AG09309 (cell line): Measurements from ENCODE around the gene HPRT1.

Experiments
- DNase-seq: peaks from one replicate; pipeline ENCODE4 v3.0.0-alpha.2; 2010; ENCODE audit warnings: low read depth
- H3K4me3 ChIP-seq: 2 replicates; pipeline ENCODE4 v1.5.1; 2011; ENCODE audit warnings: mild to moderate bottlenecking, low read depth, low read length, moderate library complexity; ENCODE audit not compliant: control insufficient read depth
- CTCF ChIP-seq: IDR thresholded peaks from 2 replicates; pipeline ENCODE4 v1.5.1; 2011; ENCODE audit warnings: mild to moderate bottlenecking, low read depth, low read length, inconsistent platforms; ENCODE audit not compliant: insufficient read depth, control insufficient read depth; ENCODE audit errors: missing control alignments

HPRT1 gene

DNA sequence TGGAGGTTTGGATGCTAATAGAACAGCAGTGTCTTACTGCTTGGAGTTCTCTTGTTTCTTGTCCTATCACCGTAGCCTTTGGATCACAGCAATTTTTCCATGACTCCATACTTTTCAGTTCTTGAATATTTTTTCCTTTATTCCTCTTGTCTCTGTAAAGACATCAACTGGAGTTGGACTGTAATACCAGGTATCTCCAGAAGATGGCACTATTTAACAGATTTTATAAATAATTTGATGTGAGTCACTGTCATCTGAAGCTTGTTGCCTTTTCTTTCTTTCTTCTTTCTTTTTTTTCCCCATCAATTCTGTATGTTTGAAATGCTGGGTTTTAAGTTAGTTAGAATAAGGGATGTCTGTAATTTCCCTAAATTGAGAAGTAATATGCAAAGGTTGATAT lies 24.1 kb downstream of the HPRT1 start:
- no peak overlapping the region for H3K4me3 ChIP-seq
- peak; percentile 46 for TF ChIP-seq CTCF
- no peak for DNase-seq

GRCh38 chrX:134501941-134502340 lies 42.0 kb downstream of the HPRT1 start:
- no peak for TF ChIP-seq CTCF
- no peak overlapping the region for H3K4me3 ChIP-seq
- no peak for DNase-seq

DNA sequence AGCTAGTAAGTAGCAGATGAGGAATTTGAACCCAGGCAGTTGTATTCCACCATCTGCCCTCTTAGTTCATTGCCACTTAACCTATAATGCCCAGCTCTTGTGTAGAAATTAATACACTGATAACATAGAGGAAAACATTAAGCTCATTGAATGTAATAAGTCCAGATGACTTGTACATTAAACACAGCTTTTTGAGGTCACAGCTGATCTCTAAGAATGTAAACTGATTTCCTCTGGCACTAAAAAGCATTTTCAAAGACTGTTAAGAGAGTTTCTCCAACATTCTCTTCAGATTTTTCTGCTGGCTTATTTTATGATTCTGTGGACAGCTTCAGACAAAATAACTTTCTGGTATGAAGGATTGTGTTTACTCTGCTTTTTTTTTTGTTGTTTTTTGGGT lies 42.7 kb downstream of the HPRT1 start:
- DNase-seq: no peak
- H3K4me3 ChIP-seq: no peak overlapping the region
- no peak for TF ChIP-seq CTCF

- no peak for DNase-seq
- no peak for TF ChIP-seq CTCF
- H3K4me3 ChIP-seq: no peak overlapping the region
These were observed 52.6 kb downstream of the HPRT1 start for GRCh38 chrX:134512566-134512965.

DNA sequence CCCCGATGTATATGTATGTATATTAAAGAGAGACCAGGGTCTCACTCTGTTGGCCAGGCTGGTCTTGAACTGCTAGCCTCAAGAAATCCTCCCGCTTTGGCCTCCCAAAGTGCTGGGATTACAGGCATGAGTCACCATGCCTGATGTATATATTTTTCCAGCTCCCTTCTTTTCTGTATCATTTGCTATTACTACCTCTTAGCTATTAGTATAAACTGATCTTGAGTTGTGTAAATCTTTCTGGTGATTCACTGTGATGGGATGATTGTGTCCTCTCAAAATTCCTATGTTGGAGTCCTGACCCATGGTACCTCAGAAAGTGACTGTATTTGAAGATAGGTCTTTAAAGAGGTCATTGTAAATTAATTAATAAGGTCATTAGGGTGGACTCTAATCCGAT lies 53.1 kb downstream of the HPRT1 start:
- TF ChIP-seq CTCF: no peak
- H3K4me3 ChIP-seq: no peak overlapping the region
- DNase-seq: no peak

DNA sequence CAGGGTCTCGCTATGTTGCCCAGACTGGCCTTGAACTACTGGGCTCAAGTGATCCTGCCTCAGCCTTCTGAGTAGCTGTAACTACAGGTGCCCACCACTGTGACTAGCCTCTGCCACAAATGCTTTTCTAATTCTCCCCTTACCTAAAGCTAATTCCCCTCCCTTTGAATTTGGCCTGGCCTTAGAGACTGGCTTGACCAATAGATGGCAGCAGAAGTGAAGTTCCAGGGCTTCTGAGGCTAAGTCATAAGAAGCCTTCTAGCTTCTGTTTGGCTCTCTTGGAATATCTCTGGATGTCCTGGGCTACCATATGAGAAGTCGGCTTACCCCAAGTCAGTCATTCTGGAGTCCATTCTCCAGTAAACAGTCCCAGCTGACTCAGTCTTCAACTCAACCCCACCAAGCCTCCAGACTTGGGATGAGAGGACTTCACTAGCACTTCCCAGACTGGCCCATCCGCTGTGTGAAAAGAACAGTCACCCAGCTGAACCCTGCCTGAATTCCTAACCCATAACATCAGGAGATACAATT lies 61.0 kb downstream of the HPRT1 start:
- peak; percentile 40 for DNase-seq
- H3K4me3 ChIP-seq: no peak overlapping the region
- peak; percentile 85 for TF ChIP-seq CTCF

DNA sequence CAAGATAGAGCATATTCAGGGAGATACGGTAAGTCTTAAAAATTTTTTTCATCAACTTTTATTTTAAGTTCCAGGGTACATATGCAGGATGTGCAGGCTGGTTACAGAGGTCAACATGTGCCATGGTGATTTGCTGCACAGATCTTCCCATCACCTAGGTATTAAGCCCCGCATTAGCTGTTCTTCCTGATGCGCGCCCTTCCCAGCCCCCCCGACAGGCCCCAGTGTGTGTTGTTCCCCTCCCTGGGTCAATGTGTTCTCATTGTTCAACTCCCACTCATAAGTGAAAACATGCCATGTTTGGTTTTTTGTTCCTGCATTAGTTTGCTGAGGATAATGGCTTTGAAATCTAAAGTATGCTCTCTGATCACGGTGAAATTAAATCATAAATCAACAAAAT lies 64.2 kb downstream of the HPRT1 start:
- TF ChIP-seq CTCF: no peak
- no peak overlapping the region for H3K4me3 ChIP-seq
- DNase-seq: no peak
